NCI-H2227 treated with DMSO at 0.1 percent for 48 hours (cell line): ENCODE results near the gene DRAXIN.

Experiments
- DNase-seq: peaks from one replicate; lab custom pipeline; 2025; lab: John Stamatoyannopoulos, UW

Gene DRAXIN, protein sequence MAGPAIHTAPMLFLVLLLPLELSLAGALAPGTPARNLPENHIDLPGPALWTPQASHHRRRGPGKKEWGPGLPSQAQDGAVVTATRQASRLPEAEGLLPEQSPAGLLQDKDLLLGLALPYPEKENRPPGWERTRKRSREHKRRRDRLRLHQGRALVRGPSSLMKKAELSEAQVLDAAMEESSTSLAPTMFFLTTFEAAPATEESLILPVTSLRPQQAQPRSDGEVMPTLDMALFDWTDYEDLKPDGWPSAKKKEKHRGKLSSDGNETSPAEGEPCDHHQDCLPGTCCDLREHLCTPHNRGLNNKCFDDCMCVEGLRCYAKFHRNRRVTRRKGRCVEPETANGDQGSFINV

DNA sequence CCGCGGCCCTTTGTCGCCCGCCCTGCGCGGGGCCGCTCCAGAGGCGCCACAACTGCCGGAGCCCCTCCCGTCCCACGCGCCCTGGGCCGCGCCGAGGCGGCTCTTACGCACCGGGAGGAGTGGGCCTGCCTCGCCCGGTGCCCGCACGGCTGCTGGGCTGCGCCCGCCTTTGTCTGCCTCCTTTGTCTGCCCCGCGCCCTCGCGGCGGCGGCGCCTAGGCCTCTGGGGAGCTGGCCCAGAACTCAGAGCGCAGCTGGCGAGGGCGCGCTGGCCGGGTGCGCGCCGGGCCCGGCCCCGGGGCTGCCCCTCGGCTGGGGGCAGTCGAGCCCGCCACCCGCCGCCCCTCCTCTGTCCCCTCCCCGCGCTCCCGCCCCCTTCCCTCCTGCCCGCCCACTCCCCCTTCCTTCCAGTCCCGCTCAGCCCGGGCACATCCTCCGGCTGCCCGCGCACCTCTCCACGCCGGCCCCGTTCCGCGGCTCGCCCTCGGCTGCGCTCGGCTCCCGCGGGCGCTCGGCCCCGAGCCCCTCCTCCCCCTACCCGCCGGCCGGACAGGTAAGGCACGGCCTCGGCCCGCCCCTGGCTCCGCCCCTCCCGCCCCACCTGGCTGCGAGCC is at the start of gene DRAXIN:
Gene DRAXIN (plus strand): TSS at position 409 of the 613 bp plus-strand sequence. CDS start 14,549 bp downstream, outside the sequence.
- peak; percentile 30 for DNase-seq

DNA sequence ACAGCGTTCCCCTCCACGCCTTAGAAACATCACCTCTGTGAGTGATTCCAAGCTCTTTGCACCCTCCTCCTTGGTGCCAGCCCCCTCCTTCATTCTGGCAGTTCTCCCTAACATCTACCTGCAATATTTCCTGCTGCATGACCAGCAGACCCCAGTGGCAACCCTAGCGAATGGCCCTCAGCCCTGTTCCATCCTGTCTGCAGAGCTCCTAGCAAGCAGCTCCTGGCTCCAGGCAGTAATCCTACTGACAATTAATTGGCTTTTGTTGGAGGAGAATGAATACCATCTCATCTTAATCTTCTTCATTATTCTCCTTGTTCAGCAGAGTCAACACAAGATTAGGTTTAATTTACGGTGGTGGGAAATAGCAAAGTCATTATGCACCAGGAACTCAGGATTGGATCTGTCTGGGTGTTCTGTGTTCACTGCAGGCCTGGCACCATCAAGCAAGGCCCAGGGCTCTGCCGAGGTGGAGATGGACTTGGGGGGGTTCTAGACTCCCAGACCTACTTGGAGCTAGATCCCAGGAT is 49.7 kb upstream of the DRAXIN start:
- no peak for DNase-seq

DNA sequence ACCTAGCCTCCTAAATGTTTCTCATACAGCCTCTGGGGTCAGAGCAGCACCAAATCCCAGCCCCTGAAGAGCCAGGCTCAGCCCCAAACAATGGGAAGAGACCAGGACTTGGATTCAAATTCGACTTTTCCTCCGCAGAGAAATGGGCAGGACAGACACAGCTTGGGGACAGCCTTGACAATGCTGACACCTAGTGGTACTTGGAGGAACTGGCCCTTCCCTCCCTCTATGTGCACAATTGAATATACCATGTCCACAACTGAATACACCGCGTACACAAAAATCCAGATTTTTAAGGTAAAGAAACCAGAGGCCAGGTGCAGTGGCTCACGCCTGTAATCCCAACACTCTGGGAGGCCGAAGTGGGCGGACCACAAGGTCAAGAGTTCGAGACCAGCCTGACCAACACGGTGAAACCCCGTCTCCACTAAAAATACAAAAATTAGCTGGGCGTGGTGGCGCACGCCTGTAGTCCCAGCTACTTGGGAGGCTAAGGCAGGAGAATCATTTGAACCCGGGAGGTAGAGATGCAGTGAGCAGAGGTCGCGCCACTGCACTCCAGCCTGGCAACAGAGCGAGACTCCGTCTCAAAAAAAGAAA is 49.0 kb upstream of the DRAXIN start:
- DNase-seq, result peak; percentile 73

DNA sequence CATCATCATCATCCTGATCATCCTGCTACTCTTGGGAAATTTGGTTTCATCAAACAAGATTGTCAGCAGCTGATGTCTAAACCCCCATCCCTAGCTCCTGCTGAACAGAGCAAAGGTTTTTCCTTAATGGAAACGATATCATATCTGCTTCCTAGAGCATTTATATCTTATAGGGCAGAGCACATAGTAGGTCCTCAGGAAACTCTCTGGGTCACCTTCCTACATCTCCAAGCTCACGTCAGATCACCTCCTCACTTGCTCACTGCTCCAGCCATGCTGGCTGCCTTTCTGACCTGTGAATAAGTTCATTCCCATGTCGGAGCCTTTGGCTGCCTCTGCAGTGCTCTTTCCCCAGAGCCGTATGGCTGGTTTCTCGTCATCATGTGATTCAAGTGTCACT is 47.7 kb upstream of the DRAXIN start:
- no peak for DNase-seq

DNA sequence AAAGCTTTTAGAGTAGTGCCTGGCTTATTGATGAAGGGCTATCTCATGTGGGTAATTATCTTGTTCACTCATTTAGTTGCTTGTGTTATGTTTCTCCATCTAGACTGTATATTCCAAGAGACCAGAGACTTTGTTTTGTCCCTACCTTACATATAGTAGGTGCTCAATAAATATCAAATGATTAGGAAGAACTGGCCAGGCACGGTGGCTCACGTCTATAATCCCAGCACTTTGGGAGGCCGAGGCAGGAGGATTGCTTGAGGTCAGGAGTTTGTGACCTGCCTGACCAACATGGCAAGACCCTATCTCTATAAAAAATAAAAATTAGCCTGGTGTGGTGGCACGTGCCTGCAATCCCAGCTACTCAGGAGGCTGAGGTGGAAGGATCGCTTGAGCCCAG is 46.2 kb upstream of the DRAXIN start:
- DNase-seq, result no peak

DNA sequence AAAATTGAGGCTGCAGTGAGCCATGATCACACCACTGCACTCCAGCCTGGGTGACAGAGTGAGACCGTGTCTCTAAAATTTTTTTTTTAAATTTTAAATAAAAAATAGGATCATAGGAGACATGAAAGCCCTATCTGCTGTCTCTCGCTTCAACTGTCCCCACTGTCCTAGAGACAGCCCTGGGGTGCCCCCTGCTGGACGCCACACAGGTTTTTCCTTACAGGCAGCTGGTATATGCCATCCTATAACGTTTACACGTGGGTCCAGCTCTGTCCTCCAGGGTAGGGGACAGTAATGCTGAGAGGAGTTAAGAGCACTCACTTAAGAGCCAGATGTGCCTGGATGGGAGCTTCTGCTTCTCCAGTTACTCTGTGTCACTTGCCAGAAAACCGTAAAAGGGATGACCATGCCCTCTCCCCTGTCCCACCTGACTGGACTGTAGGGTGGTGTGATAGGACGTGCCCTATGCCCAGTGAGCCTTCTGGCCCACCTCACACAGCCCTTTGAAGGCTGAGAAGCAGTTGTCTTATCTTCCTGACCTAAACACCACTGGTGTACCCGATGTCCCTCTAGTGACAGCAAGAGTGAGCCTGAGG is 45.7 kb upstream of the DRAXIN start:
- DNase-seq, result peak; percentile 86

DNA sequence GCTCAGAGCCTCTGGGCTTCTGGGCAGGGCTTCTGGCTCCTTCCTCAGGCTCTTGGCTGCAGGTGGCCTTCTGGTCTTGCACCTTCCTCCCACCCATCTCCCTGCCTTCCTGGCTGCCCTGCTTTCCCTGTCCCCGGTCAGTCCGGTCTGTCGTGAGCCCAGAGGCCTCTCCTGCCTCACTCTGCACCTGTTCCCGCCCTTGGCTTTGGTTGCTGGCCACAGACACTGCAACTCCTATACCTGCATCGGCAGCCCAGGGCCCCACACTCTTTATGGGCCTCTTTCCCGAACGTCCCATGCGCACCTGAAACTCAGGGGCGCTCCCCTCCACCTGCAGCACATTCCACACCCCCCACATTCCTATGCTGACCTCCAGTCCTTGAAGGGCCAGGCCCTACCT is 45.2 kb upstream of the DRAXIN start:
- DNase-seq, result no peak

DNA sequence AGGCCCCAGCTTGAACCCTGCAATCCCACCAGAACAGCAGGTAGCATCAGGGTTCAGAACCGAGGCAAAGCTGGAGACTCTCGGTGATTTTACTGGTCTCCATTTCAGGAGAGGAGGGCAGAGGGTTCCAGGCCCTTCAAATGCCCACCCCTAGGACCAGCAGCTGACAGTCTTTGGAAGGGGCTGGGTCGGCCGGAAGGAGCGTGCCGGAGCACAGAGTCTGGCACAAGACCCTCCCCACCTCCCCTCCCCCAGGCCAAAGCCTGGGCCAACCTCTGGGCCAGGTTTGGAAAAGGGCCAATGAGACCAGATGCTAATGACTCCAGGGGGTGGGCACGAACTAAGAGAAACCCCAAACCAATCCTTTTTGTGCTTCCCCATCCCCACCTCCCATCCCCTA is 44.2 kb upstream of the DRAXIN start:
- no peak for DNase-seq

DNA sequence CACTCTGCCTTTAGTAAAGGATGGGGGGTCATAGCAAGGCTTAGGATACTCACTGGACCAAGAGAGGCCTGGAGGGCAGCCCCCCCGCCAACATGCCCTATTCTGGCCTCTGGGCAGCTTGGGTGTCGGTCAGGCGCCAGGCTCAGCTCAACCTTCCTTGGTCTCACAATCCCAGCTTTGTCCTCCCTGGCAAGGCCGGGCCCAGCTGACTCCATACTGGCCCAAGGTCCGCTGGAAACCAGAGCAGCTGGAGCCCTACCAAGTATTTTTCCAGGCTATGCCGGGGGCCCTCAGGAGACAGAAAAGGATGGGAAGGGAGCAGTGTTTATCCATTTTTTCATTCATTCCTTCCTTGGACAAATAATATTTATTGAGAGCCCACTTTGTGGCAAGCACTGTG is 43.5 kb upstream of the DRAXIN start:
- no peak for DNase-seq

DNA sequence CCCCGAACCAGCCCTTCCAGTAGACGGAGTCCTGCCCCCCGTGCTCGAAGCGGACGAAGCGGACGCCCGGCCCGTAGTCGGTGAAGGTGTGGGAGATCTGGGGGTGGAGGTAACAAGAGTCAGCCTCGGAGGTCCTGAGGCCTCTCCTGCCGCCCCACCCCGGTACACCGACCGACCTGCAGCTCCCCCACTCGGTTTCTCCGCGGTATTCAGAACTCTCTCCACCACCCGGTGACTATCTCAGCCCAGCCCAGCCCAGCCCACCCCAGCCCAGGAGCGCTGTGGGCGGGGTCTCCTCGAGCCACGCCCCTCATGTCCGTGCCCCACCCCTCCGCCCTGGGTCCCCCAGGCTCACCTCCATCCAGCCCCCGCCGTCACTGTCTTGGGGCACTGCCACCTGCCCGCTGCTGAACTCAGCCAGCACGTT is 42.8 kb upstream of the DRAXIN start:
- no peak for DNase-seq

DNA sequence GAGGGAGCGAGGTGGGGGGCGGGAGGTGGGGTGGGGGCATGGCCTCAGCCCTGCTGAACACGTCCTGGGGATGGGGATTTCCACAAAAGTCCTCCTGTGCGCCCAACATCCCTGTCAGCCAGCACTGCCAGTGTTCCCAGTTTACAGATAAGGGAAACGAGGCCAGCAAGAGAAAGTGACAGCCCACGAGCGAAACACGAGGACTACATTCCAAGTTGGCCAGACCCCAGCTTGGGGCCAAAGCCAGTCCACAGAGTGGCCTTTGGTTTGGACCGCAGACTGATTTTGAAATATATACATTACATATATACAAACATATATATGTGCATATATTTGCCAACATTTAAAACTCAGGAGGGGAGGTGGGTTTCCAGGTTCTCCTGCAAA is 42.3 kb upstream of the DRAXIN start:
- DNase-seq, result no peak

DNA sequence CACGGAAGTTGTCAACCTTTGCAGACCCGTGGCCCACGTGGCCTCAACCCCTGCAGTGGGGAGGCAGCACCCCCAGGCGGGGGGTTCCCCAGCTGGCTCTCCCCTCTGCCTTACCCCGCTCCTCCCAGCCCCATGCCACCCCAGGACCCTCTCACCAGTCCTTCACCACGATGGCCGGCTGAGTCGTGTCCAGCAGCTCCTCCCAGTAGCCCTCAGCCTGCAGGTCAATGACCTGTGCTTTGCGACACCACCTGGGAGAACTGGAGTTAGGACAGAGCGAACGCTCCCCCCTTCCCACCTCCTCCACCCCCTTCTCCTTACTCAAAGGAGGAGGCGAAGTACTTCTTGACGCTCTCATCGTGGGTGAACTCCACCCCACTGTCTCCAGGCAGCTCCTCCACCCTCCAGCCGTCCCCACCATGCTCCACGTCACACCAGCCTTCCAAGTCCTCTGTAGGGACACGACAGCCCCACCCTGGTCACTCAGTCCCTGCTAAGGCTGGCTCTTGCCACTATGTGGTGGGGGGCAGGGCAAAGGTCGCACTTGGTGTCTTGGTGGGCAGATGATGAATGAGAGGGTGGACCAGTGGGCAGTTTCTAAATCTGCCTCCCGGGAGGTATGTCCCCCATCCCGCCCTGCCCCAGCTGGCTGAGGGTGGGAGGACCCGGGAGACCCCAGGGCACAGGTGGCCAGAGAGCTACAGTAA is 41.7 kb upstream of the DRAXIN start:
- DNase-seq, result no peak

DNA sequence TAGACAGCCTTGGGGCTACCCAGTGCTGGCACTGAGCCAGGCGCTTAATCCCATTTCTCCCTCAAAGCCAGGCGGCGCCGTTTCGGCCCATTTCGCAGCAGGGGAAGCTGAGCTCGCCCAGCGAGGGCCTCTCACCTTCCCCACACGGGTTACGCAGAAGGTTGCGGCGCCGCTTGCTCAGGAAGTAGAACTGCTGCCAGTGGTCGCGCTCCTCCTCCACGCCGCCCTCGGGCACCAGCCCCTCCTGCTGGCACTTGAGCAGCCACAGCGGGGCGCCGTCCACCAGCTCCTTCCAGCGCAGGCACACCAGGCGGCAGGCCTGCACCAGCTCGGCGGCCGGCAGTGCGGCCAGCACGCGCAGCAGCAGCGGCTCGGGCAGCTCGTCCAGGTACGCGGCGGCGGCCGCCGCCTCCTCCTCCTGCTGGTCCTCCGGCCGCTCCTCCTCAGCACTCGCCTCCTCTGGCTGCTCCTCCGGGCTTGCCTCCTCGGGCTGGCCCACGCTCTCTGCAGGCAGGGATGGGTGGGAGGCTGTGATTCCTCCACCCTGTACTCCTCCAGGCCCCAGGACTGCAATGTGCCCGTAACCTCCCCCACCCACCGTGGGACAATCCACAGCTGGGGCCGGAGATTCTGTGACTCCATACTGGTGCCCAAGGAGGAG is 41.0 kb upstream of the DRAXIN start:
- no peak for DNase-seq

DNA sequence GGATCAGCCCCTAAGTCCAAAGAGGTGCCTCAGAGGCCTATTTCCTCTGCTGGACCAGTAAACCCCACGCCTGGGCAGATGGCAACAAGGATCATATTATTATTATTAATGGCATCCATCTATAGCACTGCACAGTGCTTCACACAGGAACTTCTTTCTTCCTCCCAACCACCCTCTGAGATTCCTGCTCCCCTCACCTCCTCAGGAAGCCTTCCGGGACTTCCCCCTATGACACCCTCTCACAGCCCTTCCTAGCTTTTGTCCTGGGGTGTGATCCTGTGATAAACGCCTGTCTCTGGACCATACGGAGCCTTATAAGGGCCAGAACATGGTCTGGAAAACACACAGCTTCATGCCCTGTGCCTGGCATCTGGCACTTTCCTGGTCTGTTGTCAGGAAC is 40.5 kb upstream of the DRAXIN start:
- DNase-seq, result no peak

DNA sequence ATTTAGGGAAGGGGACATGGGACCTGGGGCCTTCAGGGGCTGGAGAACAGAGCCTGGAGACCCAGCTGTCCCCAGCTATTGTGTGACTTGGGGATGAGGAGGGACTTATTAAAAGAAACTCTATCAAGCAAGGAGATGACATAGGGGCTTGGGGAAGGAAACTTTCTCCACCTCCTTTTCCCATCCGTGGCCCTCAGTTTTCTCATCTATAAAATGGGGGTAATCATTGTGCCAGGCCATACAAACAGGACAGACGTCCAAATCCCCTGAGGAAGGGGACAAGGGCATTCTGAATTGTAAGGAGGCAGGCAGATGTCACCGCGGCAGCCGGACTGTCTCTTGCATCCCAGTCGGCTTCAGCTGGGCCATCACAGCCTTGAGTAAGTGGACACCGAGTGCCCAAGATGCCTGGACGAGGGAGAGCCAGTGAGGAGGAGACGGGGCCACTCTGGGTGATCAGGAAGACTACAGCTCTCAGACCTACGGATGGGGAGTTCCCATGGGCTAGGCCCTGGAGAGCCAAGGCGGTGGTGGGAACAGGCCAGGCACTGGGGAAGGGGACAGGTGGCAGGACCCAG is 39.2 kb upstream of the DRAXIN start:
- DNase-seq, result no peak

DNA sequence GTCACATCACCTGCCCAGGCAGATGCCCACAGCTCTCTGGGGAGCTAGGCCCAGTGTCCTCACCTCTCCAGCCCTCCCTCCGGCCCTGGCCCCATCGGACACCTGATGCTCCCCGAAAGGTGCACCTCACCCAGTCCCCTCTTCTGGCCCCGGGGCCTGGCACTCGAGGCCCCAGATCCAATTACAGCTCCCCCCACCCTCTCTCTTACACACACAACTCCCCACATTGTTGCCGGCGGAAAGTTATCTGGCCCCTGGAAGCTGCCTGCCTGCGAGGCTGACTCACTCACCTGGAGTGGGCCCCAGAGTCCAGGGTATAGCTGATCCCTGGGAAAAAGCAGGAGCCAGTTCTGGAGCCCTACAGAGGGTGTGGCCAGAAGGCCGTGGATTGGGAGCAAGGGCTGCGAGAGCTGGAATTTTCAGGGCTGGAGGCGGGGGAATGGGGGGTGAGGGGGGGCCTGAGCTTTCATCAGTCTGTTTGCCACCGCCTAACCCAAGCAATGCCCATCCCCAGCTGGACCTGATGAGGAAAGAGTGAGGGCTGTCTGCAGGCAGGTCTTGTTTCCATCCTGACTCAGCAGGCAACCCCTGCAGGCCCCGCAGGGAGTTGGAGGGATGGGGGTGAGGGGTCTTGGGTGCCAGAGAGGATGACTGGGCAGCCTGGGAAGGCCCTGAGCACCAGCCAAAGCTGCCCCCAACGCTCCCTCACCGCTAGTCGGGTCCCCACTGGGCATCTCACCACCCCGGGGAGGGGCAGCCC is 38.2 kb upstream of the DRAXIN start:
- DNase-seq, result no peak

DNA sequence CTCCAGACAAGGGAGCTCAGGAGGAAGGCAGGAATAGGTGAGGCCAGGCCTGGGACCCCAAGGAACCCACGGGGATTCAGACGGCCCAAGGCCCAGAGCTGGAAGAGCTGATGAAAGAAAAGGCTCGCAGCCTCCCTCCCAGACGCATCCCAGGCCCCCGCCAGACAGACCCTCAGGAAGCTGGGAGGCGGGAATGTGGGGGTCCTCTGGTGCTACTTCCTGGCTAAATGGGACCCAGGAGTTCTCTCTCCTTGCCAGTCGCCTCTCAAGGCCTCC is 37.7 kb upstream of the DRAXIN start:
- DNase-seq, result no peak

DNA sequence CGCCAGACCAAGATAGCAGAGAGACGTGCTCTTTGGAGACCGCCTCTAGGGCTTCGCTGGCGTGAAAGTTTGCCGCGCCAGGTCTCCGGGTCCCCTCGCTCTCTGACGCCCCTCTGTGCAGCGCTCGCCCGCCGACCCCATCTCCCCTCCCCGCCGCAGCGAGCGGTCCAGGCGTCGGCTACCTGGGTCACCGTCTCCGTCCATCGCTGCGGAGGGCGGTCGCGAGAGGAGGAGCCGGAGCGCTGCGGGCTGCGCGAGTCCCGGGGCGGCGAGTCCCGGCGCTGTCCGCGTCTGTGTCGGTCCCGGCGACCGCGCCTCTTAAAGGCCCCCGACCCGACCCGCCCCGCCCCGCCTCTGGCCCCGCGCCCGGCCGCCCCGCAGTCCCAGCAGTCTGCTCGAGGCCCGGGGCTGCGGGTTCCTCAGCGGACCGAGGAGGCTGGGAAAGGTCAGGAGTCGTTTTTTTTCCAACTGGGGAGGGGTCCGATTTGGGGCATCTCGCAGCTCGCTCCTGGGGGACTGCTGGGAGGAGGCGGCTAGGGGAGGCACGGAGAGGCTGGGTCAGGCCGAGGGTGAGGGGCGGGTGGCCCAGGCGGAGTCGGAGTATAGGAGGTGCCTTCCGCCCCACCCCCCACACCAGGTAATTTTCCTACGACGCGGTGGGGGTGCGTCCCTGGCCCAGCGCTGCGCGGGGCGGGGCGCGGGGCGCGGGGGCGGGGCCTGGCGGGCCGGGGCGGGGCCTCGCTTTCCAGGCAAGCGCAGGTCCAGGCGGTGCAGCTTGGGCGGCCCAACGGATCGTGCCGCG is 37.2 kb upstream of the DRAXIN start, which contains the start of the genes FBXO2 and FBXO44:
Gene FBXO2 (minus strand): TSS at position 293 of the 802 bp plus-strand sequence. CDS start 89 bp downstream, at position 204.
Gene FBXO44 (plus strand): TSS at position 741 of the 802 bp plus-strand sequence. CDS start 959 bp downstream, outside the sequence.
- no peak for DNase-seq
